Measurements from ENCODE around the gene PLXNB2.

DNA sequence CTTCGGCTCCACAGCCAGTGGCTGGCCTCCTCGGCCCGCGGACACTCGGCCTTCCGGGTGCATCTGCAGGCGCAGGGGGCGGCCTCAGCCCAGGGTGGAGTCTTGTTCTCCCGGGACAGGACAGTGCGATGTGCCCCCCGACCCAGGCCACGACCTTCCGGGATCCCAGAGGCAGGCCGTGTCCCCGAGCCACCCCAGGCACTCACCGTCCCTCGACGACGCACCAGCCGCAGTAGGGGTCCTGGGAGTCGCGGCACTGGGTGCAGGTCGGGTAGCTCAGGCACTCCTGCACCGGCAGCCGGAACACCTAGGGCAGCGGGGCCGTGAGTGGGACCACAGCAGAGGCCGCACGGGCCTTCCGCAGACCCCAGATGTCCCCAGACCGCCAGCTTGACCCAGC, 19.7 kb downstream of the PLXNB2 start:
- TF ChIP-seq, protein P1, sequence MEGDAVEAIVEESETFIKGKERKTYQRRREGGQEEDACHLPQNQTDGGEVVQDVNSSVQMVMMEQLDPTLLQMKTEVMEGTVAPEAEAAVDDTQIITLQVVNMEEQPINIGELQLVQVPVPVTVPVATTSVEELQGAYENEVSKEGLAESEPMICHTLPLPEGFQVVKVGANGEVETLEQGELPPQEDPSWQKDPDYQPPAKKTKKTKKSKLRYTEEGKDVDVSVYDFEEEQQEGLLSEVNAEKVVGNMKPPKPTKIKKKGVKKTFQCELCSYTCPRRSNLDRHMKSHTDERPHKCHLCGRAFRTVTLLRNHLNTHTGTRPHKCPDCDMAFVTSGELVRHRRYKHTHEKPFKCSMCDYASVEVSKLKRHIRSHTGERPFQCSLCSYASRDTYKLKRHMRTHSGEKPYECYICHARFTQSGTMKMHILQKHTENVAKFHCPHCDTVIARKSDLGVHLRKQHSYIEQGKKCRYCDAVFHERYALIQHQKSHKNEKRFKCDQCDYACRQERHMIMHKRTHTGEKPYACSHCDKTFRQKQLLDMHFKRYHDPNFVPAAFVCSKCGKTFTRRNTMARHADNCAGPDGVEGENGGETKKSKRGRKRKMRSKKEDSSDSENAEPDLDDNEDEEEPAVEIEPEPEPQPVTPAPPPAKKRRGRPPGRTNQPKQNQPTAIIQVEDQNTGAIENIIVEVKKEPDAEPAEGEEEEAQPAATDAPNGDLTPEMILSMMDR (IDR thresholded peaks at IDR 0.05; ENCODE audit: low read depth, low read length, poor library complexity, severe bottlenecking) = no peak
- TF ChIP-seq EZH2phosphoT487 (IDR thresholded peaks at IDR 0.05; ENCODE audit: borderline replicate concordance, low read length) = no peak
